ENCODE results near the gene PA2G4. TPM values are rescaled to one million over a fixed set of nuclear protein-coding genes. Genes with fewer than 3 reads are reported as not detected.

PA2G4 gene
- total and polyA plus RNA-seq, 2 of the 4 experiments (the other 2 are of a cell fraction): 158 to 198 TPM

DNA sequence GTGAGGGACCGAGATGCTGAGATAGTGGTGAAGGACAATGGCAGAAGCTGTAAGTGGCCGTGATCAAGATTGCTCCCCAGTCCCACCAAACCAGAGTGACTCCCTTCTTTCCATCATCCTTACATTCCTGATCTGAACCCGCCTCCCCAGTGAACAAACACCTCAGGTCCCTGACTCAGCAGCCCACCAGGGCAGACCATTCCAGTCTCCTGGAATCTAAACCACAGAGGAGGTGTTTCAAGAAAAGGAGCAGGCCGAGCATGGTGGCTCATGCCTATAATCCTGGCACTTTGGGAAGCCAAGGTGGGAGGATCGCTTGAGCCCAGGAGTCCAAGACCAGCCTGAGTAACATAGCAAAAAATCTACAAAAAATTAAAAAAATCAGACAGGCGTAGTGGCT lies 17.8 kb upstream of the PA2G4 start:
- Histone ChIP-seq H3K4me2 (ENCODE audit: low read depth, low read length) (no peak overlapping the region), H4K5ac (ENCODE audit: low read depth, low read length) (no peak overlapping the region), H2BK120ac (ENCODE audit: low read depth, low read length) (no peak overlapping the region), H4K91ac (ENCODE audit: insufficient read depth, low read depth, low read length) (no peak overlapping the region), H3K79me1 (ENCODE audit: low read depth in 1 of 2, low read length in 2 of 2) (no peaks in the 10 kb centered on the region), H2BK20ac (ENCODE audit: low read depth, low read length) (no peak overlapping the region), H3K27ac (ENCODE audit: insufficient read depth, low read length) (no peak overlapping the region), H2AFZ (replicated peaks; ENCODE audit: low read length, poor library complexity) (no peak overlapping the region), H2BK15ac (ENCODE audit: low read depth, low read length) (no peak overlapping the region), H3K14ac (replicated peaks; ENCODE audit: low read depth, low read length) (no peak overlapping the region), H3K4me3 (ENCODE audit: insufficient read depth, low read depth, low read length) (no peak overlapping the region), H3K23ac (ENCODE audit: low read depth, low read length) (no peak overlapping the region), H3K18ac (ENCODE audit: low read depth, low read length) (no peak overlapping the region), H3K4ac (ENCODE audit: low read depth, low read length) (no peak overlapping the region), H3K9me3 (ENCODE audit: control insufficient read depth, insufficient read depth, low read length) (no peaks in the 10 kb centered on the region), H3K9me1 (ENCODE audit: insufficient read depth, low read length) (0 out of 2 replicates have a peak, but pooled peaks cover 3% of the 10 kb centered on the region), H3K27me3 (ENCODE audit: control insufficient read depth, insufficient read depth, low read length) (peaks cover 28% of the 10 kb centered on the region), H3K4me1 (ENCODE audit: control insufficient read depth, insufficient read depth, low read length) (no peaks in the 10 kb centered on the region), H3K56ac (ENCODE audit: extremely low read depth, insufficient read depth, low read length) (no peak overlapping the region), H4K8ac (ENCODE audit: low read depth in 2 of 2, low read length in 2 of 2) (no peak overlapping the region), H2BK5ac (ENCODE audit: low read depth, low read length, poor library complexity, severe bottlenecking) (no peak overlapping the region), H2AK5ac (ENCODE audit: low read depth, low read length) (no peak overlapping the region), H2AK9ac (replicated peaks; ENCODE audit: low read depth, low read length, poor library complexity) (no peak overlapping the region), H3K9ac (ENCODE audit: low read depth, low read length) (no peak overlapping the region), H4K20me1 (ENCODE audit: insufficient read depth, low read length) (no peaks in the 10 kb centered on the region), H3K36me3 (ENCODE audit: control insufficient read depth, insufficient read depth, low read length) (no peaks in the 10 kb centered on the region)
- no peak for DNase-seq
- in situ Hi-C loops (cut with MboI; ENCODE audit: low sequenced_read_pairs) (no loop called here), intact Hi-C loops (cut with micrococcal nuclease) (no loop called here), dilution Hi-C loops (cut with HindIII; ENCODE audit: low sequenced_read_pairs, unreplicated experiment) (no loop called here)
- no TSS peak for BruUV-seq (replicated peaks)
- ChIA-PET POLR2A (ENCODE audit: unreplicated experiment) (interaction anchor here (0.9 kb wide), 1 partner anchor 18 kb away, joined by 4 read pairs; the partner anchor contains the start of gene PA2G4), CTCF (no interaction called here)
- ATAC-seq (ENCODE audit: low read depth): no peak
- TF ChIP-seq RAD21 (IDR thresholded peaks at IDR 0.05; ENCODE audit: low read length): no peak
- TF ChIP-seq NFE2L2 (IDR thresholded peaks at IDR 0.05; ENCODE audit: low read depth, low read length): no peak
- TF ChIP-seq, protein P1, sequence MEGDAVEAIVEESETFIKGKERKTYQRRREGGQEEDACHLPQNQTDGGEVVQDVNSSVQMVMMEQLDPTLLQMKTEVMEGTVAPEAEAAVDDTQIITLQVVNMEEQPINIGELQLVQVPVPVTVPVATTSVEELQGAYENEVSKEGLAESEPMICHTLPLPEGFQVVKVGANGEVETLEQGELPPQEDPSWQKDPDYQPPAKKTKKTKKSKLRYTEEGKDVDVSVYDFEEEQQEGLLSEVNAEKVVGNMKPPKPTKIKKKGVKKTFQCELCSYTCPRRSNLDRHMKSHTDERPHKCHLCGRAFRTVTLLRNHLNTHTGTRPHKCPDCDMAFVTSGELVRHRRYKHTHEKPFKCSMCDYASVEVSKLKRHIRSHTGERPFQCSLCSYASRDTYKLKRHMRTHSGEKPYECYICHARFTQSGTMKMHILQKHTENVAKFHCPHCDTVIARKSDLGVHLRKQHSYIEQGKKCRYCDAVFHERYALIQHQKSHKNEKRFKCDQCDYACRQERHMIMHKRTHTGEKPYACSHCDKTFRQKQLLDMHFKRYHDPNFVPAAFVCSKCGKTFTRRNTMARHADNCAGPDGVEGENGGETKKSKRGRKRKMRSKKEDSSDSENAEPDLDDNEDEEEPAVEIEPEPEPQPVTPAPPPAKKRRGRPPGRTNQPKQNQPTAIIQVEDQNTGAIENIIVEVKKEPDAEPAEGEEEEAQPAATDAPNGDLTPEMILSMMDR (conservative IDR thresholded peaks at IDR 0.05; ENCODE audit: low read depth, low read length): no peak
- no peak for TF ChIP-seq RFX5 (IDR thresholded peaks at IDR 0.05; ENCODE audit: low read depth, low read length)
- TF ChIP-seq RCOR1 (IDR thresholded peaks at IDR 0.05; ENCODE audit: insufficient replicate concordance, low read length): no peak
- no peak for TF ChIP-seq FOS (IDR thresholded peaks at IDR 0.05; ENCODE audit: low read depth, low read length)
- no peak for TF ChIP-seq CEBPB (IDR thresholded peaks at IDR 0.05; ENCODE audit: low read depth, low read length)
- TF ChIP-seq MAZ (IDR thresholded peaks at IDR 0.05; ENCODE audit: borderline replicate concordance, low read depth, low read length): no peak
- TF ChIP-seq MAFK (IDR thresholded peaks at IDR 0.05; ENCODE audit: low read depth, low read length): no peak
- TF ChIP-seq POLR2A (IDR thresholded peaks at IDR 0.05; ENCODE audit: low read depth, low read length): no peak
- TF ChIP-seq, protein P2, sequence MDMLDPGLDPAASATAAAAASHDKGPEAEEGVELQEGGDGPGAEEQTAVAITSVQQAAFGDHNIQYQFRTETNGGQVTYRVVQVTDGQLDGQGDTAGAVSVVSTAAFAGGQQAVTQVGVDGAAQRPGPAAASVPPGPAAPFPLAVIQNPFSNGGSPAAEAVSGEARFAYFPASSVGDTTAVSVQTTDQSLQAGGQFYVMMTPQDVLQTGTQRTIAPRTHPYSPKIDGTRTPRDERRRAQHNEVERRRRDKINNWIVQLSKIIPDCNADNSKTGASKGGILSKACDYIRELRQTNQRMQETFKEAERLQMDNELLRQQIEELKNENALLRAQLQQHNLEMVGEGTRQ (IDR thresholded peaks at IDR 0.05; ENCODE audit: low read depth, low read length): no peak
- TF ChIP-seq, protein P3, sequence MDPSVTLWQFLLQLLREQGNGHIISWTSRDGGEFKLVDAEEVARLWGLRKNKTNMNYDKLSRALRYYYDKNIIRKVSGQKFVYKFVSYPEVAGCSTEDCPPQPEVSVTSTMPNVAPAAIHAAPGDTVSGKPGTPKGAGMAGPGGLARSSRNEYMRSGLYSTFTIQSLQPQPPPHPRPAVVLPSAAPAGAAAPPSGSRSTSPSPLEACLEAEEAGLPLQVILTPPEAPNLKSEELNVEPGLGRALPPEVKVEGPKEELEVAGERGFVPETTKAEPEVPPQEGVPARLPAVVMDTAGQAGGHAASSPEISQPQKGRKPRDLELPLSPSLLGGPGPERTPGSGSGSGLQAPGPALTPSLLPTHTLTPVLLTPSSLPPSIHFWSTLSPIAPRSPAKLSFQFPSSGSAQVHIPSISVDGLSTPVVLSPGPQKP (IDR thresholded peaks at IDR 0.05; ENCODE audit: borderline replicate concordance, low read depth, low read length): no peak
- no peak for TF ChIP-seq SMC3 (IDR thresholded peaks at IDR 0.05; ENCODE audit: low read depth, low read length)
- TF ChIP-seq CHD1 (IDR thresholded peaks at IDR 0.05; ENCODE audit: low read depth, low read length): no peak
- TF ChIP-seq MXI1 (IDR thresholded peaks at IDR 0.05; ENCODE audit: borderline replicate concordance, low read depth, low read length): no peak
- TF ChIP-seq BHLHE40 (IDR thresholded peaks at IDR 0.05; ENCODE audit: low read depth, low read length): no peak
- no CpG with 5 or more reads among the region's 6 CpGs for WGBS, 2 experiments (ENCODE audit: extremely low coverage in 2 of 2, insufficient read length in 1 of 2)
